NT2/D1 (cell line): ENCODE results near the gene CDCA8.

ENCODE experiments used
- DNase-seq: peaks from one replicate; pipeline ENCODE4 v3.0.0-alpha.2; 2011; ENCODE audit warnings: low read depth, low spot score
- H3K27me3 ChIP-seq: 2 replicates; pipeline ENCODE4 v1.6.0; 2011; ENCODE audit warnings: mild to moderate bottlenecking; ENCODE audit not compliant: insufficient read length, insufficient read depth
- H3K36me3 ChIP-seq: 2 replicates; pipeline ENCODE4 v1.6.1; 2011; ENCODE audit warnings: mild to moderate bottlenecking, low read length, mixed read lengths; ENCODE audit not compliant: insufficient read depth, insufficient read length
- H3K4me1 ChIP-seq: 2 replicates; pipeline ENCODE4 v1.5.1; 2011; ENCODE audit not compliant: insufficient read depth, insufficient read length
- H3K4me3 ChIP-seq: 2 replicates; pipeline ENCODE4 v1.5.1; 2011; ENCODE audit warnings: low read depth; ENCODE audit not compliant: insufficient read length
- H3K9ac ChIP-seq: 2 replicates; pipeline ENCODE4 v1.6.0; 2011; ENCODE audit warnings: low read depth; ENCODE audit not compliant: insufficient read length
- H3K9me3 ChIP-seq: 2 replicates; pipeline ENCODE4 v1.5.1; 2011; ENCODE audit warnings: mild to moderate bottlenecking, low read length; ENCODE audit not compliant: insufficient read depth
- SUZ12 ChIP-seq: IDR thresholded peaks from 2 replicates; pipeline ENCODE4 v1.6.1; 2011; ENCODE audit not compliant: insufficient read length, insufficient read depth; ENCODE audit errors: extremely low read depth
- YY1 ChIP-seq: IDR thresholded peaks from 2 replicates; pipeline ENCODE4 v1.6.1; 2011; ENCODE audit not compliant: insufficient read length, insufficient read depth
- ZNF274 ChIP-seq: IDR thresholded peaks from 2 replicates; pipeline ENCODE4 v1.6.1; 2011; ENCODE audit warnings: mild to moderate bottlenecking, low read depth, low read length

Gene CDCA8

GRCh38 chr1:37704966-37705365 lies 12.7 kb downstream of the CDCA8 start:
- TF ChIP-seq ZNF274 (no peak), SUZ12 (no peak), YY1 (no peak)
- H3K4me1 ChIP-seq, result no peaks in the 10 kb centered on the region
- DNase-seq, result no peak
- no peak overlapping the region for H3K4me3 ChIP-seq
- H3K9me3 ChIP-seq, result no peaks in the 10 kb centered on the region
- no peaks in the 10 kb centered on the region for H3K27me3 ChIP-seq
- H3K36me3 ChIP-seq, result peaks cover 92% of the 10 kb centered on the region
- H3K9ac ChIP-seq, result no peak overlapping the region

GRCh38 chr1:37705399-37705798 lies 13.1 kb downstream of the CDCA8 start:
- TF ChIP-seq ZNF274, result no peak
- TF ChIP-seq SUZ12, result no peak
- TF ChIP-seq YY1, result no peak
- Histone ChIP-seq H3K9me3 (no peaks in the 10 kb centered on the region), H3K4me3 (no peak overlapping the region), H3K27me3 (no peaks in the 10 kb centered on the region), H3K4me1 (no peaks in the 10 kb centered on the region), H3K9ac (no peak overlapping the region), H3K36me3 (peaks cover 92% of the 10 kb centered on the region)
- no peak for DNase-seq

GRCh38 chr1:37708471-37708870 lies 16.2 kb downstream of the CDCA8 start:
- H3K36me3 ChIP-seq, result peaks cover 63% of the 10 kb centered on the region
- DNase-seq, result no peak
- H3K9ac ChIP-seq, result no peak overlapping the region
- H3K9me3 ChIP-seq, result no peaks in the 10 kb centered on the region
- H3K4me3 ChIP-seq, result no peak overlapping the region
- no peaks in the 10 kb centered on the region for H3K27me3 ChIP-seq
- no peak for TF ChIP-seq ZNF274
- TF ChIP-seq SUZ12, result no peak
- TF ChIP-seq YY1, result no peak
- H3K4me1 ChIP-seq, result no peaks in the 10 kb centered on the region

- H3K9ac ChIP-seq, result no peak overlapping the region
- no peak overlapping the region for H3K4me3 ChIP-seq
- H3K4me1 ChIP-seq, result peaks cover 7% of the 10 kb centered on the region
- peaks cover 12% of the 10 kb centered on the region for H3K36me3 ChIP-seq
- DNase-seq, result no peak
- no peaks in the 10 kb centered on the region for H3K9me3 ChIP-seq
- TF ChIP-seq SUZ12 (no peak), ZNF274 (no peak), YY1 (no peak)
- no peaks in the 10 kb centered on the region for H3K27me3 ChIP-seq
Measured at GRCh38 chr1:37714226-37714625, 21.9 kb downstream of the CDCA8 start.

- no peak overlapping the region for H3K9ac ChIP-seq
- no peak overlapping the region for H3K4me3 ChIP-seq
- H3K4me1 ChIP-seq, result peaks cover 7% of the 10 kb centered on the region
- no peaks in the 10 kb centered on the region for H3K9me3 ChIP-seq
- H3K36me3 ChIP-seq, result peaks cover 8% of the 10 kb centered on the region
- no peak for DNase-seq
- TF ChIP-seq YY1, result no peak
- TF ChIP-seq SUZ12, result no peak
- no peak for TF ChIP-seq ZNF274
- H3K27me3 ChIP-seq, result no peaks in the 10 kb centered on the region
Measured at GRCh38 chr1:37714689-37715088, 22.4 kb downstream of the CDCA8 start.

- Histone ChIP-seq H3K9me3 (no peaks in the 10 kb centered on the region), H3K36me3 (no peaks in the 10 kb centered on the region), H3K4me1 (peaks cover 11% of the 10 kb centered on the region), H3K4me3 (no peak overlapping the region), H3K9ac (no peak overlapping the region), H3K27me3 (no peaks in the 10 kb centered on the region)
- TF ChIP-seq YY1 (no peak), ZNF274 (no peak), SUZ12 (no peak)
- no peak for DNase-seq
Measured at GRCh38 chr1:37716321-37716720, 24.0 kb downstream of the CDCA8 start.

GRCh38 chr1:37717631-37718030 lies 25.3 kb downstream of the CDCA8 start:
- no peak for DNase-seq
- Histone ChIP-seq H3K27me3 (no peaks in the 10 kb centered on the region), H3K9ac (no peak overlapping the region), H3K36me3 (no peaks in the 10 kb centered on the region), H3K9me3 (no peaks in the 10 kb centered on the region), H3K4me1 (peaks cover 16% of the 10 kb centered on the region), H3K4me3 (no peak overlapping the region)
- no peak for TF ChIP-seq ZNF274
- TF ChIP-seq SUZ12, result no peak
- TF ChIP-seq YY1, result no peak
